Sigmoid colon (tissue), 4 donors: ENCODE measurements around the gene ZNF554.

Experiments used
- CTCF ChIP-seq, 4 experiments: fragments of 450-650 bp in 3 of 4; fragments of 200-600 bp in 1 of 4; IDR thresholded peaks; one replicate each; pipeline ENCODE4 v1.5.1; 2016 to 2019; ENCODE audit warnings: antibody characterized with exemption in 4 of 4, mild to moderate bottlenecking in 3 of 4, moderate library complexity in 2 of 4
- EP300 ChIP-seq, 4 donors: sonication (generic); formaldehyde crosslinking; IDR thresholded peaks; one replicate each; pipeline ENCODE4 v1.6.1; 2017; ENCODE audit warnings: antibody characterized with exemption in 4 of 4
- POLR2A ChIP-seq, 2 donors: fragments of 450-650 bp; IDR thresholded peaks; one replicate each; pipeline ENCODE4 v1.6.1; 2016; ENCODE audit warnings: antibody characterized with exemption in 2 of 2, mild to moderate bottlenecking in 2 of 2, moderate library complexity in 2 of 2
- POLR2AphosphoS5 ChIP-seq, 4 donors: sonication (generic); formaldehyde crosslinking; IDR thresholded peaks; one replicate each; pipeline ENCODE4 v1.6.1; 2017; ENCODE audit warnings: antibody characterized with exemption in 4 of 4

- TF ChIP-seq CTCF (IDR thresholded peaks at IDR 0.05) (no peak), POLR2AphosphoS5 (IDR thresholded peaks at IDR 0.05) (no peak), POLR2A (IDR thresholded peaks at IDR 0.05) (no peak), EP300 (IDR thresholded peaks at IDR 0.05) (no peak)
These were observed 33.4 kb downstream of the ZNF554 start for GRCh38 chr19:2853015-2853606.
